HepG2 (cell line): Measurements from ENCODE around the gene ANXA9. TPM values are rescaled to one million over a fixed set of nuclear protein-coding genes. Genes with fewer than 3 reads are reported as not detected.
A peak's percentile ranks its signal among the peaks of the same experiment; 100 is the strongest.

ENCODE experiments used
- CBX5 ChIP-seq: sonication (generic); formaldehyde crosslinking; IDR thresholded peaks from 2 replicates; pipeline ENCODE4 v1.4.0; 2020; ENCODE audit warnings: missing genetic modification reagents, borderline replicate concordance
- GRHL1 ChIP-seq: sonication (generic); formaldehyde crosslinking; conservative IDR thresholded peaks from 2 replicates; pipeline ENCODE4 v1.8.0; 2022; ENCODE audit warnings: missing genetic modification reagents
- HNF4G ChIP-seq, 2 experiments: sonication (generic) in 1 of 2; formaldehyde crosslinking in 1 of 2; IDR thresholded peaks; 2 replicates each; pipeline versions ENCODE4 v1.4.0 to v1.6.1; 2011 to 2020; ENCODE audit warnings: borderline replicate concordance in 2 of 2, low read depth in 2 of 2, mild to moderate bottlenecking in 2 of 2, low read length in 1 of 2, missing genetic modification reagents in 1 of 2, moderate library complexity in 1 of 2
- HOXA5 ChIP-seq: sonication (generic); formaldehyde crosslinking; IDR thresholded peaks from 2 replicates; pipeline ENCODE4 v1.4.0; 2020; ENCODE audit warnings: missing genetic modification reagents
- KDM5A ChIP-seq: fragments of 200-600 bp; sonication (generic); IDR thresholded peaks from 2 replicates; pipeline ENCODE4 v1.7.0; 2018; ENCODE audit warnings: antibody characterized with exemption, mild to moderate bottlenecking, low read length, borderline replicate concordance
- SKI ChIP-seq: fragments of 450-650 bp; IDR thresholded peaks from one replicate; pipeline ENCODE4 v1.6.1; 2018; ENCODE audit warnings: mild to moderate bottlenecking; ENCODE audit not compliant: partially characterized antibody
- SMYD3 ChIP-seq: sonication (generic); formaldehyde crosslinking; IDR thresholded peaks from 2 replicates; pipeline ENCODE4 v1.8.1; 2023; ENCODE audit warnings: mild to moderate bottlenecking, missing genetic modification reagents
- ZBTB21 ChIP-seq: sonication (generic); formaldehyde crosslinking; IDR thresholded peaks from 2 replicates; pipeline ENCODE4 v1.4.0; 2020; ENCODE audit warnings: missing genetic modification reagents
- ZBTB40 ChIP-seq, 2 experiments: fragments of 450-650 bp in 1 of 2; sonication (generic) in 1 of 2; formaldehyde crosslinking in 1 of 2; IDR thresholded peaks; 2 replicates each; pipeline versions ENCODE4 v1.6.1 to v1.8.0; 2016 to 2022; ENCODE audit warnings: antibody characterized with exemption in 1 of 2, mild to moderate bottlenecking in 1 of 2, missing genetic modification reagents in 1 of 2
- ZFX ChIP-seq: sonication (generic); formaldehyde crosslinking; IDR thresholded peaks from 2 replicates; pipeline ENCODE4 v1.4.0; 2020; ENCODE audit warnings: mild to moderate bottlenecking, low read depth, missing genetic modification reagents, moderate library complexity
- ZNF138 ChIP-seq: sonication (generic); formaldehyde crosslinking; IDR thresholded peaks from 2 replicates; pipeline ENCODE4 v1.5.0; 2020; ENCODE audit warnings: mild to moderate bottlenecking, low read depth, missing genetic modification reagents
- ZNF547 ChIP-seq: sonication (generic); formaldehyde crosslinking; IDR thresholded peaks from 2 replicates; pipeline ENCODE4 v1.5.1; 2020; ENCODE audit warnings: mild to moderate bottlenecking, missing genetic modification reagents
- ZNF784 ChIP-seq: sonication (generic); formaldehyde crosslinking; IDR thresholded peaks from 2 replicates; pipeline ENCODE4 v1.5.1; 2020; ENCODE audit warnings: missing genetic modification reagents, mild to moderate bottlenecking, borderline replicate concordance
- ZNF790 ChIP-seq: sonication (generic); formaldehyde crosslinking; IDR thresholded peaks from 2 replicates; pipeline ENCODE4 v1.8.0; 2022; ENCODE audit warnings: missing genetic modification reagents, mild to moderate bottlenecking, borderline replicate concordance
- ZNF850 ChIP-seq: sonication (generic); formaldehyde crosslinking; conservative IDR thresholded peaks from 2 replicates; pipeline ENCODE4 v1.9.0; 2021; ENCODE audit warnings: mild to moderate bottlenecking, missing genetic modification reagents
- polyA plus RNA-seq, 8 experiments: library from polyadenylated mRNA; depleted of rRNA in 3 of 8; stranded (reverse) in 7 of 8; unstranded in 1 of 8; fragments of >200 nt; fragmentation: Illumina TruSeq in 4 of 8; extraction: Trizol in 4 of 8; gene quantifications; 2 replicates each; pipeline versions ENCODE4 v1.2.1 to v1.2.3, GENCODE V29; 2011 to 2016; ENCODE audit warnings: low read depth in 4 of 8, missing spikeins in 1 of 8, mixed read lengths in 1 of 8; ENCODE audit not compliant: insufficient read depth in 1 of 8
- total RNA-seq, 5 experiments: library from RNA; depleted of rRNA; stranded (reverse); fragments of >200 nt; fragmentation: Illumina TruSeq; extraction: Trizol; gene quantifications; 2 replicates each; pipeline ENCODE4 v1.2.3, GENCODE V29; 2016; ENCODE audit warnings: low read depth in 1 of 5

ANXA9 gene
- total and polyA plus RNA-seq, 2 of the 13 experiments (the other 11 are each of a cell fraction or from before 2014, with no cell fraction given): 13.3 to 23.9 TPM

GRCh38 chr1:150970808-150971582 is 11.1 kb upstream of the ANXA9 start (continued):
- peak; percentile 84 for TF ChIP-seq ZNF784 (CRISPR knock-in tag)
- TF ChIP-seq ZNF850 (CRISPR knock-in tag): no peak
- TF ChIP-seq ZNF138 (CRISPR knock-in tag): no peak
- peak; percentile 100 for TF ChIP-seq HNF4G (IDR thresholded peaks at IDR 0.05; ENCODE audit: borderline replicate concordance, low read depth, low read length)
- TF ChIP-seq HNF4G (CRISPR knock-in tag; IDR thresholded peaks at IDR 0.05; ENCODE audit: borderline replicate concordance, low read depth): peak; percentile 99
- TF ChIP-seq GRHL1 (CRISPR knock-in tag): no peak
- no peak for TF ChIP-seq ZBTB40 (IDR thresholded peaks at IDR 0.05)
- TF ChIP-seq ZBTB40 (CRISPR knock-in tag; IDR thresholded peaks at IDR 0.05): peak; percentile 72; the same call in 1 of the 2 replicates
- TF ChIP-seq SMYD3 (CRISPR knock-in tag): no peak
- peak; percentile 73 for TF ChIP-seq SKI
- TF ChIP-seq ZNF790 (CRISPR knock-in tag): no peak
- TF ChIP-seq KDM5A: no peak
- peak; percentile 71; the same call in 1 of the 2 replicates for TF ChIP-seq HOXA5
- no peak for TF ChIP-seq ZBTB21
- peak; percentile 88; the same call in 1 of the 2 replicates for TF ChIP-seq CBX5 (CRISPR knock-in tag)
- 0 out of 2 replicates have a peak, but pooled peaks have one; percentile 5 for TF ChIP-seq ZFX (CRISPR knock-in tag)
- no peak; the same call in 1 of the 2 replicates for TF ChIP-seq ZNF547
